ENCODE measurements around the gene IFNGR1. TPM values are rescaled to one million over a fixed set of nuclear protein-coding genes. Genes with fewer than 3 reads are reported as not detected.

IFNGR1 gene
- total and polyA plus RNA-seq, 10 of the 15 experiments (the other 5 are each of a cell fraction or from before 2014, with no cell fraction given): 89.0 to 296 (median 138) TPM

- TF ChIP-seq ZBTB40 (IDR thresholded peaks at IDR 0.05; ENCODE audit: borderline replicate concordance) (no peak), BMI1 (IDR thresholded peaks at IDR 0.05; ENCODE audit: borderline replicate concordance) (no peak), MLLT1 (IDR thresholded peaks at IDR 0.05) (no peak), EED (IDR thresholded peaks at IDR 0.05; ENCODE audit: low read depth) (no peak), KLF5 (IDR thresholded peaks at IDR 0.05; ENCODE audit: partially characterized antibody) (no peak), IRF4 (IDR thresholded peaks at IDR 0.05; ENCODE audit: low read depth, low read length) (no peak), CBFB (IDR thresholded peaks at IDR 0.05; ENCODE audit: low read depth) (no peak), EP300 (IDR thresholded peaks at IDR 0.05; ENCODE audit: borderline replicate concordance in 1 of 2, control insufficient read depth in 1 of 2, low read depth in 2 of 2, low read length in 2 of 2) (no peak)
Measured at GRCh38 chr6:137192821-137193220, 26.4 kb downstream of the IFNGR1 start (continued).

Measured in GM12878 (cell line).